GM23248 (cell line): ENCODE measurements around the gene RPL9.

Experiments
- EZH2 ChIP-seq: fragments of 200-600 bp; sonication (generic); IDR thresholded peaks from 2 replicates; pipeline ENCODE4 v1.6.1; 2018; ENCODE audit warnings: antibody characterized with exemption, mild to moderate bottlenecking; ENCODE audit not compliant: insufficient read depth, poor library complexity, severe bottlenecking
- EZH2phosphoT487 ChIP-seq: fragments of 200-600 bp; sonication (generic); IDR thresholded peaks from 2 replicates; pipeline ENCODE4 v1.6.1; 2018; ENCODE audit warnings: antibody characterized with exemption, moderate library complexity, mild to moderate bottlenecking, low read depth; ENCODE audit not compliant: insufficient read depth

- TF ChIP-seq EZH2, result no peak
- TF ChIP-seq EZH2phosphoT487, result no peak
These were observed 17.1 kb downstream of the RPL9 start for GRCh38 chr4:39441593-39441992.
